Measurements from ENCODE around the gene PGAP1.

Gene PGAP1

GRCh38 chr2:196887431-196887830, 39.1 kb downstream of the PGAP1 start:
- Histone ChIP-seq H3K4me2 (no peak overlapping the region), H4K20me1 (ENCODE audit: insufficient read depth) (no peaks in the 10 kb centered on the region), H3K27me3 (ENCODE audit: insufficient read depth, low read depth) (no peaks in the 10 kb centered on the region), H3K9ac (no peak overlapping the region), H3K4me3 (IDR thresholded peaks at IDR 0.05; ENCODE audit: insufficient read depth, low read depth, low read length) (no peak overlapping the region), H2AFZ (ENCODE audit: low read depth) (no peak overlapping the region), H3K27ac (no peak overlapping the region), H3K4me1 (ENCODE audit: low read depth, poor library complexity, severe bottlenecking) (no peaks in the 10 kb centered on the region), H3K79me2 (ENCODE audit: insufficient read depth, low read depth) (no peaks in the 10 kb centered on the region), H3K36me3 (ENCODE audit: insufficient read depth) (peaks cover 3% of the 10 kb centered on the region; the same call in 1 of the 2 replicates)
- no peak for TF ChIP-seq CTCF (conservative IDR thresholded peaks at IDR 0.05; ENCODE audit: low read depth, low read length)

- Histone ChIP-seq H3K79me2 (ENCODE audit: insufficient read depth, low read depth) (no peaks in the 10 kb centered on the region), H3K4me2 (no peak overlapping the region), H2AFZ (ENCODE audit: low read depth) (no peak overlapping the region), H3K27me3 (ENCODE audit: insufficient read depth, low read depth) (no peaks in the 10 kb centered on the region), H3K36me3 (ENCODE audit: insufficient read depth) (peaks cover 3% of the 10 kb centered on the region; the same call in 1 of the 2 replicates), H3K4me1 (ENCODE audit: low read depth, poor library complexity, severe bottlenecking) (no peaks in the 10 kb centered on the region), H3K4me3 (IDR thresholded peaks at IDR 0.05; ENCODE audit: insufficient read depth, low read depth, low read length) (no peak overlapping the region), H3K9ac (no peak overlapping the region), H4K20me1 (ENCODE audit: insufficient read depth) (no peaks in the 10 kb centered on the region), H3K27ac (no peak overlapping the region)
- TF ChIP-seq CTCF (conservative IDR thresholded peaks at IDR 0.05; ENCODE audit: low read depth, low read length): no peak
These were observed 42.1 kb downstream of the PGAP1 start for GRCh38 chr2:196884368-196884767.

- no peaks in the 10 kb centered on the region for H3K79me2 ChIP-seq (ENCODE audit: insufficient read depth, low read depth)
- H2AFZ ChIP-seq (ENCODE audit: low read depth): no peak overlapping the region
- TF ChIP-seq CTCF (conservative IDR thresholded peaks at IDR 0.05; ENCODE audit: low read depth, low read length): no peak
- no peaks in the 10 kb centered on the region for H3K36me3 ChIP-seq (ENCODE audit: insufficient read depth)
- no peak overlapping the region for H3K27ac ChIP-seq
- no peaks in the 10 kb centered on the region for H3K4me1 ChIP-seq (ENCODE audit: low read depth, poor library complexity, severe bottlenecking)
- H3K9ac ChIP-seq: no peak overlapping the region
- H4K20me1 ChIP-seq (ENCODE audit: insufficient read depth): no peaks in the 10 kb centered on the region
- no peak overlapping the region for H3K4me2 ChIP-seq
- no peaks in the 10 kb centered on the region for H3K27me3 ChIP-seq (ENCODE audit: insufficient read depth, low read depth)
- H3K4me3 ChIP-seq (IDR thresholded peaks at IDR 0.05; ENCODE audit: insufficient read depth, low read depth, low read length): no peak overlapping the region
These were observed 50.1 kb downstream of the PGAP1 start for GRCh38 chr2:196876364-196876763.

GRCh38 chr2:196875414-196875813, 51.1 kb downstream of the PGAP1 start:
- Histone ChIP-seq H3K9ac (no peak overlapping the region), H3K79me2 (ENCODE audit: insufficient read depth, low read depth) (no peaks in the 10 kb centered on the region)
- no peak for TF ChIP-seq CTCF (conservative IDR thresholded peaks at IDR 0.05; ENCODE audit: low read depth, low read length)

More at GRCh38 chr2:196875414-196875813, 51.1 kb downstream of the PGAP1 start:
- Histone ChIP-seq H3K4me3 (IDR thresholded peaks at IDR 0.05; ENCODE audit: insufficient read depth, low read depth, low read length) (no peak overlapping the region), H2AFZ (ENCODE audit: low read depth) (no peak overlapping the region), H3K4me1 (ENCODE audit: low read depth, poor library complexity, severe bottlenecking) (no peaks in the 10 kb centered on the region), H3K36me3 (ENCODE audit: insufficient read depth) (no peaks in the 10 kb centered on the region), H3K27ac (no peak overlapping the region), H3K27me3 (ENCODE audit: insufficient read depth, low read depth) (no peaks in the 10 kb centered on the region), H4K20me1 (ENCODE audit: insufficient read depth) (no peaks in the 10 kb centered on the region), H3K4me2 (no peak overlapping the region)

All from KMS-11 (cell line).